HG03135 (cell line): ENCODE results near the gene ST7L.

ENCODE experiments used
- ATAC-seq: cut with Tn5 transposase; IDR thresholded peaks from one replicate; pipeline ENCODE4 v1.9.1; 2021; ENCODE audit warnings: mild to moderate bottlenecking, moderate library complexity; ENCODE audit not compliant: unreplicated experiment

The ST7L gene

DNA sequence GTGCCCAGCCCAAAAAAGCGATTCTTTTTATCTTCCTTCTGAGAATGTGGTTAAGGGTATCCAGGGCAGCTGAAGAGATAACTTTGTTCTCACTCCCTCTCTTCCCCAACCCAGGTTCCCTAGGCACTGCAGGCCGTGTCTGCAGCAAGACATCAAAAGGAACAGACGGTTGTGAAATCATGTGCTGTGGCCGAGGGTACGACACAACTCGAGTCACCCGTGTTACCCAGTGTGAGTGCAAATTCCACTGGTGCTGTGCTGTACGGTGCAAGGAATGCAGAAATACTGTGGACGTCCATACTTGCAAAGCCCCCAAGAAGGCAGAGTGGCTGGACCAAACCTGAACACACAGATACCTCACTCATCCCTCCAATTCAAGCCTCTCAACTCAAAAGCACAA is 98.8 kb downstream of the ST7L start:
- no peak for ATAC-seq

GRCh38 chr1:112518186-112518585 is 100.8 kb downstream of the ST7L start:
- no peak for ATAC-seq

DNA sequence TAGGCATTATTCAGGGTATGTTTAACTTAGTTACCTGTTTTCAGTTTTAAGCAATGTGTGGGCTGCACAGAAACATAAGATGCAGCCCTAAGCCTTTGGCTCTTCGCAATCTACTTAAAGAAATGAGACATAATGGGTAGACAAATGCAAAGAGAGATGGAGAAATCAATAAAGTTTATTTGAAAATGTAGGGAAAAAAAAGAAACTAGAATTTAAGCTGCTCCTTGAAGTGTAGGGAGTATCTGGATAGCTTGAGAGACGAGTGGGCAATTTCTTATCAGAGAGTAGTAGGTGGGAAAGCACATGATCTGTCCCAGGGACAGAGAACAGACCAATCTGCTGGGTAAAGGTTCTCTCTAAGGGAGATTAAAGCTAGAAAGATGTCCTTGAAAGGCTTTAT is 101.3 kb downstream of the ST7L start:
- no peak for ATAC-seq

DNA sequence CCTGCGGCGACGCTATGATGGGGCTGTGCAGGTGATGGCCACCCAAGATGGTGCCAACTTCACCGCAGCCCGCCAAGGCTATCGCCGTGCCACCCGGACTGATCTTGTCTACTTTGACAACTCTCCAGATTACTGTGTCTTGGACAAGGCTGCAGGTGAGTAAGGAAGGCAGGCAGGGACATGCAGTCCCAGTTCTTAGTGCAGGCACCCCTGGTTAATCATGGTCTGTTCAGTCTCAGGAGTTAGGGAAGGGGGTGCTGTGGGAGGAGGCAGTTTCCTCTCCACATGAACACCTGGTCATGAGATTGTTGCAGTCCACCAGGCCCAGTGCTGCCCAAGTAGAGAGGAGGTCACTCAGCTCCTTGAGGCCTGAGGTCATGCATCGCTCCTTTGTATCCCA is 101.7 kb downstream of the ST7L start:
- no peak for ATAC-seq

GRCh38 chr1:112516141-112516540 is 102.8 kb downstream of the ST7L start:
- ATAC-seq = no peak

DNA sequence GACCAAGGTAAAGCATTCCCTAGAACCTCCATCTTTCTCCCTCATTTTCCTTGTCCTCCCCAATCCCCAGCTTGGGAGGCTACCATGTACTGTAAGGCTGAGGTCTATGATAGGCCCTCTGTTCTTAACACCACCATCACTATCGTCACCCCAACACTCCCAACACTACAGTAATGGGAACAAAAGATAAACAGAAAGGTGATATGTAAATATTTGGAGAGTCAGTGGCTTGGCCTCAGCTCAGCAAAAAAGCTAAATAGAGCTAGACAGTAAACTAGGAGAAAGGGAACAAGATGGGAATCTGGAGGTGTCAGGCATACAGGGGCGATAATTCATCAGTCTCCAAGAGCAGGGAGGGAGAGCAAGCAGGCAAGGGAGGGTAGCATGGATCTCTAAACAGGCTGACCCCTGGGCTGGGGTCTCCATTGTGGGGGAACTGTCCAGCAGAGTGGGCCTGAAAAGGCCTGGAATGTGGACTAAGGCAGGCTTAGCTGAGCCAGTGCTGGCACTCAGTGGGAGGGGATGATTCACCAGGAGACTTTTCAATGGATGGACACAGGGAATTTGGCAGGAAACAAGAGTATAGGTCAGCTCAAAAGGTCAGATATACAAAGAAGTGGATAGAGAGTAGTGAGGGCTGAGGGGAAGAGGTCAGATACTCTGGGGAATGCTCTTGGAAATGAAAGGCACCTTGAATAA is 103.5 kb downstream of the ST7L start:
- no peak for ATAC-seq

GRCh38 chr1:112514901-112515300 is 104.0 kb downstream of the ST7L start:
- no peak for ATAC-seq

- no peak for ATAC-seq
Observed at GRCh38 chr1:112513112-112513870, 105.7 kb downstream of the ST7L start.

GRCh38 chr1:112511897-112512296 is 107.0 kb downstream of the ST7L start:
- ATAC-seq = no peak

DNA sequence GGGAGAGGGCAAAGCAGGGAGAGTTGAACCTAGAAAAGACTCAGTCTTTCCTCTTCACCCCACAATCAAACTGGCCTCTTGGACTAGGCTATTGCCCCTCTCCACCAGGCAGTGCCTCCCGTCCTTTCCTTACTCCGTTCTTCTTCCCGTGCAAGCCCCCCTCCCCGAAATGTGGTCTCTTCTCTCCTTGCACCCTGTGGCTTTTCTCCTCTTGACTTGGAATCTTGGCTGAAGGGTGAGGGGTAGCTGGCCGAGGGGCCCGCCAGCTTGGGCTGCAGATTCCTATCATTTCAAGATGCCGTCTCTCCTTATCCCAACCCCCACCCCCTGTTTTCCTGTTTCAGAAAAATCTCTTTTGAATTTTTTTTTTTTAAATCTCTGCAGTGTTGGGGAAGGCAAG is 108.6 kb downstream of the ST7L start:
- no peak for ATAC-seq

DNA sequence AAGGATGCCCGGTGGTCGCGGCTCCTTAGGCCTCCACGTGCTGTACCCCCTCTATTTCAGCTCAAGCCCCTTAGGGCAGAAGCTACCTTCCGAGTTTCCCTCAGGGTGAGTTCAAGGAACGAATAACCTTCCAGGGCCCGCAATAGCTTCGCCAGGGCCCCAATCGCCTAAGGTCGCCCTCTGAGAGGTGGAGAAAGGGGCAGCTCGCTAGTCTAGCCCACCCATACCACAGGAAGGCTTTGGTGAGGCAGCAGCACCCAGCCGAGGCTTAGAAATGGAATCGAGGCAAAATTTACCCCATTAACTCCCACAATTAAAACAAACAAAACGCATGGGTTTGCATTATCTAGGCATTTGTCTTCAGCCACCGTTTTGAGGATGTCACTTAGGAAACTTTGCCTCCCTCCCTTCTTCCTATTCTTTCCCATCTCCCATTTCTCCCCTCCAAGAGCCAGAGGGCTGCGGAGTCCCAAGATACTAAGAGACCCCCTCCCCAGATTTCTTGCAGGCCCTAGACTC is 109.2 kb downstream of the ST7L start:
- ATAC-seq = no peak

- ATAC-seq = no peak
Observed at GRCh38 chr1:112509005-112509659, 109.8 kb downstream of the ST7L start.

GRCh38 chr1:112508278-112509004 is 110.5 kb downstream of the ST7L start, which contains the start of gene WNT2B:
TSS of gene WNT2B (plus strand) at chr1:112508965. CDS start at chr1:112509263, 298 bp downstream.
- ATAC-seq = no peak

DNA sequence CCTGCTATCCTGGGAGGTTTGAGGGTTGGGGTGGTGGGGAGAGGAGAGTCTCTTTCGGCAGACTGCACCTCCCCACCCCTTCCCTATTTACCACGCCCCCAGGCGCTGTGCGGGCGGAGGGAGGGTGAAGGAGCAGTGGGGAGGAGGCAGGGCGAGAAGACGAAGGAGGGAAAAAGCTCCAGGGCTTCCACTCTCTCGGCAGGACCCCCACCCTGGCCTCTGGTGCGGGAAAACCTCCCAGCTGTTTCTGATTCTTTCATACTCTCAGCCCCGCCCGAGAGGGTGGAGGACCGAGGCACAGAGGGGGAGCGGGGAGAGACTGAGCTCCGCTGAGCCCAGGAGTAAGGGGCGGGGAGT is 111.0 kb downstream of the ST7L start:
- ATAC-seq = no peak

DNA sequence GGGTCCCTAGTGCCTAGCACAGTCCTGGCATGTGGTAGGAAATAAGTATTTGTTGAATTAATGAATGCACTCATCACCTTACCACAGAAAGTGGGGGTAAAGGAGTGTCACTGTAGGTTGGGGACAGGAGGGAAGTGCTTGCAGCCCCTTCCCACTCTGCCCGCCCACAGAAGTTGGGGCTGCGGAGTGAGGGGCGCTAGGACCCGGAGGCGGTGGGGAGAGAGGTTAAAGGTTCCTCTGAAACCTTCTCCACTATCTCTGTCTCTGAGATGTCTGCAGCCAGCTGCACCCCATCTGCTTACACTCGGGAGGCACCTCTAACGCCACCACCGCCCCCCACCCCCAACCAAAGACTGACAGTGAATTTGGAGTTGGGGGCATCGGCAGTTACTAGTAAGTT is 111.6 kb downstream of the ST7L start:
- no peak for ATAC-seq

DNA sequence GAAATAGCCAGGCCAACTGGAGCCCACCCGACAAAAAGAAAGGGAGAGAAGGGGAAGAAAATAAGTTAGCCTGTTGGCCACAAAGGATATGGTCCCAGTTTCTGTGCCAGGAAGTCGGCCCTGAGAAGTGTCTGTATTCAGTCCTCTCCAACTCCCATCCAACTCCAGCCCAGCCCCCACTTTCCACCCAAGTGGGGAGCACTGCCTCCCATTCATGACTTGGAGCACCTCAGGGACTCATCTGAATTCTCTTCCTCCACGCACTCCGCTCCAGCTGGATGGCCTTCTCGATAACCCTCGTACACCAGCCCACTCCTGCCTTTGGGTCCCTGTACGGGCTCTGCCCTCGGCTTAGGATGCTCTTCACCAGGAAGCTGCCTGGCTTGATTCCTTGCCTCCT is 112.2 kb downstream of the ST7L start:
- ATAC-seq = no peak

DNA sequence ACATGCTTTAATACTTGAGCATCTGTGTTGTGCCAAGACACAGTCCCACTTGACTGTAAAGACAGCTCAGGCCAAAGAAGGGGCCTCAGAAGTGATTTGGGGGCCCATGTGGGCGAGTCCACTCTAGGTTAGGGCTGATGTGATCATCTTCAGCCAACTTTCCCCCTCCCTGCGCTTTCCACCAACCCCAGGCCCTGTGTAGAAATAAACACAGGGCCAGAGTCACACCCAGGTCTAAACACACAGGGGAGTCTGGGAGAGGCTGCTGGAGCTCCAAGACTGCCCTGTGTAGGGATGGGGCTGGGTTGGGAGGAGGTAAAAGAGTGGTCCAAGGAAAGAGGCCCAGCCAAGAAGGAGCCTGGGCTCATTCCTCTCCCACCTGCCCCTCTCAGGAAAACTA is 112.6 kb downstream of the ST7L start:
- no peak for ATAC-seq

DNA sequence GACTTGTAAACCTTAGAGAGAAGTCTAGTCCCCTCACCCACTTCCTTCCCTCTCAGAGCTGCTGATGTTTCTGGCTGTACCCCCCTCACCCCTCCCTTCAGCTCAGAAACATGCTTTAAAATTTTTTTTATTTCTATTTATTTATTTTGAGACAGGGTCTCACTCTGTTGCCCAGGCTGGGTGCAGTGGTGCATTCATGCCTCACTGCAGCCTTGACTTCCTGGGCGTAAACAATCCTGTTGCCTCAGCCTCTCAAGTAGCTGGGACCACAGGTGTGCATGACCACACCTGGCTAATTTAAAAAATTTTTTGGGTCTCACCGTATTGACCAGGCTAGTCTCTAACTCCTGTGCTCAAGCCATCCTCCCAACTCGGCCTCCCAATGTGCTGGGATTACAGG is 113.1 kb downstream of the ST7L start:
- no peak for ATAC-seq

DNA sequence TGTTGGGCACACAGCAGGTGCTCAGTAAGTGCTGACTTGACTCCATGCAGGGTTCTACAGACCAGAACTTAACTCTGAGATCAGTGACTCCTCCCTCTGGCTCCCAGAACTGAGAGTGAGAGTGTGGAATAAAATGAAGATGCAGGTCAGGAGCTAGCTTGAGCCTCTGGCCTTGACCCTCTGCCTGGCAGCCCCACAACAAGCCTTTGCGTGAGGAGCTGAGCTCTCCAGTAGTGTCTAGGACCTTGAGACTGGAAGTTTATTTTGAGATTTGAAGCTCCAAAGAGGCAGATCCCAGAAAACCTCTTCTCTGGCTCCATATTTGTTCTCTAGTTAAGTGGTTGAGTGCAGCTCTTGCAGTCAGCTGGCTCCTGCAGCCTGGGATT is 113.5 kb downstream of the ST7L start:
- no peak for ATAC-seq

GRCh38 chr1:112504661-112505399 is 114.1 kb downstream of the ST7L start:
- ATAC-seq = no peak
